CD4-positive, alpha-beta T cell treated with Interferon alpha-2 for 1 hour (primary cell): ENCODE data around the gene OTOP2.
A peak's percentile ranks its signal among the peaks of the same experiment; 100 is the strongest.

Experiments
- DNase-seq, 2 donors: peaks; one replicate each; pipeline ENCODE4 v3.0.0-alpha.2; 2020 to 2022

Gene OTOP2, protein sequence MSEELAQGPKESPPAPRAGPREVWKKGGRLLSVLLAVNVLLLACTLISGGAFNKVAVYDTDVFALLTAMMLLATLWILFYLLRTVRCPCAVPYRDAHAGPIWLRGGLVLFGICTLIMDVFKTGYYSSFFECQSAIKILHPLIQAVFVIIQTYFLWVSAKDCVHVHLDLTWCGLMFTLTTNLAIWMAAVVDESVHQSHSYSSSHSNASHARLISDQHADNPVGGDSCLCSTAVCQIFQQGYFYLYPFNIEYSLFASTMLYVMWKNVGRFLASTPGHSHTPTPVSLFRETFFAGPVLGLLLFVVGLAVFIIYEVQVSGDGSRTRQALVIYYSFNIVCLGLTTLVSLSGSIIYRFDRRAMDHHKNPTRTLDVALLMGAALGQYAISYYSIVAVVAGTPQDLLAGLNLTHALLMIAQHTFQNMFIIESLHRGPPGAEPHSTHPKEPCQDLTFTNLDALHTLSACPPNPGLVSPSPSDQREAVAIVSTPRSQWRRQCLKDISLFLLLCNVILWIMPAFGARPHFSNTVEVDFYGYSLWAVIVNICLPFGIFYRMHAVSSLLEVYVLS

DNA sequence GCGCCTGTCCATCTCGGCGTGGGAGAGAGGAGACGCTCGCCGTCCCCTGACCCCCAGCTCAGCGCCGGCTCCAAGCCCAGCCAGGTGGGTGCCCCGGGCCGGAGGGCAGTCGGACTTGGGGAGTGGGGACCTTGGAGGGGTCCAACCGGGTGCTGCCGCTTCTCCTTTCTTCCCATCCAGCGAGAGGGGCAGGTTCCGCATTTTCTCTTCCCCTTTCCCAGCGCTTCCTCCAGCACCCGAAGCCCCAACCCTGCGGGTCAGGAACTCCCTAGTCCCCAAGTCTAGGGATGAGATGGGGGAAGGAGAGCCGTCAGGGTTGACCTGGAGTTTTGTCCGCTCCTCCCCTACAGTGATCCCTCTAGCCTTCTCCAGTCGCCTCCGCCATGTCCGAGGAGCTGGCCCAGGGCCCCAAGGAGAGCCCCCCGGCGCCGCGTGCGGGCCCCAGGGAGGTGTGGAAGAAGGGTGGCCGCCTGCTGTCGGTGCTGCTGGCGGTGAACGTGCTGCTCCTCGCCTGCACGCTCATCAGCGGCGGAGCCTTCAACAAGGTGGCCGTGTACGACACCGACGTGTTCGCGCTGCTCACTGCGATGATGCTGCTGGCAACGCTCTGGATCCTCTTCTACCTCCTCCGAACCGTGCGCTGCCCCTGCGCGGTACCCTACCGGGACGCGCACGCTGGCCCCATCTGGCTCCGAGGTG, at the start of gene OTOP2:
OTOP2 (plus strand) TSS at position 24 of the 699 bp plus-strand sequence; CDS start at position 384, 360 bp downstream.
- peak; percentile 10 to 33 for DNase-seq

DNA sequence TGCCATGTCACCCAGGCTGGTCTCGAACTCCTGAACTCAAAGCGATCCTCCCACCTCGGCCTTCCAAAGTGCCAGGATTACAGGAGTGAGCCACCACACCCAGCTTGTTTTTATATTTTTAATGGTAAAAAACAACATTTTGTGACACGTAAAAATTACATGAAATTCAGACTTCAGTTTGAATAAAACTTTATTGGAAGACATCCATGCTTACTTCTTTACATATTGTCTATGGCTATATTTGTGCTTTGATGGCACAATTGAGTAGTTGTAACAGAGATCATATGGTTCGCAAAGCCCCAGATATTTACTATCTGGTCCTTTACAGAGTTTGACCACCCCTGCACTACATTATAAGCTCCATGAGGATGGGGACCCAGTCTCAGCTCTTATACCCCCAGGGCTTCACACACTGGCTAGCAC, 49.4 kb upstream of the OTOP2 start:
- no peak for DNase-seq

DNA sequence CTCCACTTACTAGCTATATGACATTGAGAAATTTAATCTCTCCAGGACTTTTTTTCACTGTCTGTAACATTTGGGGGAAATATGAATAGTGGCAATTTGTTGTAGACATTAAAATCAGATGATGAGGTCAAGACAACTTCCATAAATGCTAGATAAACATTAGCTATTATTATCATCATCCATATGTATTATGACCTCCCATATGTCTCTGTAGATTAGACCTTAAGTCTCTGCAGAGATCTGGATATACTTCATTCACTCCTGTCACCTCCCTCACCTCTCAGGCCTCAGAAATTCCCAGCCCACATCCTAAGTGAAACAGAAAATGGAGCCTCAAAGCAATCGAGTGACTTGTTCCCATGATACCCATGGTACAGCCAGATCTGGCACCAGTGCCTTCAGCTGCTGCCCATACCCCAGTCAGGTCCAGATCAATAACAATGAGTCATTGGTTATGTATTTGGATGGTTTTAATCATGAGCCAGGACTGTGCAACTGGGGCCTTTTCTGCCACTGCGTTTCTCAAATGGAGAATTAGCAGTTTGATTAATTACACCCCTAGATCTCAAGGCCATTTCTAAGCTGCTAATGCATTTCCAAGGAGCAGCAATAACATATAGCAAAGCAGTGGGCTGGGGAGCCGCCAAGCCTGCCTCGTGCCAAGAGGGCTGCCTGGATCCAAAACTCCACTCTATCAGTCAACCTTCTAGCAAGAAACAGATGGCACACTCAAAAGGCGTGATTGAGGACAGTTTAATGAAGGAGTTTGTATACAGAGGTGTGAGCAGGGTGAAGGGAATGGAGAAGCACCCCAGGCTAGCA, 48.7 kb upstream of the OTOP2 start:
- no peak for DNase-seq

DNA sequence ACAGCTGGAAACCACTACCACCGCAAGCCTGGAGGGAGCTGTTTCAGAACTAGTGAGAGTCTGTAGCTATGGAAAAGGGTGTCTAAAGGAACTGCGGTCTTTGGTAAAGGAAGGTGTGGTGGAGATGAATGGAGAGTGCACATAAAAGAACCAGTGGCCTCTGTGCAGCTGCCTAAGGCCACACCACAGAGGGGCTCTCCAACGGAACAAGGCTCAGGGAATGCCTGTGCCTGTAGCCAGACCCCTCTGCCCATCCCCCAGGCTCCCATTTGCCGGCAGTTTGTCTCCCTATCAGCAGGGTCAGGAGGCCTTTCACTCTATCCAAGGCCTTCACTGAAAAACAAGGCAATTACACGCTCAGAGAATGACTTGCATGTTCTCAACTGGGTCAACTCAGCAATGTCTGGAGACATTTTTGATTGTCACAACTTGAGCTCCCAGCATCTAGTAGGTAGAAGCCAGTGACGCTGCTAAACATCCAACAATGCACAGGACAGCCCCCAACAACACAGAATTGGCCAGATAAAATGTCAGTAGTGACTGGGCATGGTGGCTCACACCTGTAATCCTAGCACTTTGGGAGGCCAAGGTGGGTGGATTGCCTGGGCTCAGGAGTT, 48.0 kb upstream of the OTOP2 start:
- DNase-seq = no peak

DNA sequence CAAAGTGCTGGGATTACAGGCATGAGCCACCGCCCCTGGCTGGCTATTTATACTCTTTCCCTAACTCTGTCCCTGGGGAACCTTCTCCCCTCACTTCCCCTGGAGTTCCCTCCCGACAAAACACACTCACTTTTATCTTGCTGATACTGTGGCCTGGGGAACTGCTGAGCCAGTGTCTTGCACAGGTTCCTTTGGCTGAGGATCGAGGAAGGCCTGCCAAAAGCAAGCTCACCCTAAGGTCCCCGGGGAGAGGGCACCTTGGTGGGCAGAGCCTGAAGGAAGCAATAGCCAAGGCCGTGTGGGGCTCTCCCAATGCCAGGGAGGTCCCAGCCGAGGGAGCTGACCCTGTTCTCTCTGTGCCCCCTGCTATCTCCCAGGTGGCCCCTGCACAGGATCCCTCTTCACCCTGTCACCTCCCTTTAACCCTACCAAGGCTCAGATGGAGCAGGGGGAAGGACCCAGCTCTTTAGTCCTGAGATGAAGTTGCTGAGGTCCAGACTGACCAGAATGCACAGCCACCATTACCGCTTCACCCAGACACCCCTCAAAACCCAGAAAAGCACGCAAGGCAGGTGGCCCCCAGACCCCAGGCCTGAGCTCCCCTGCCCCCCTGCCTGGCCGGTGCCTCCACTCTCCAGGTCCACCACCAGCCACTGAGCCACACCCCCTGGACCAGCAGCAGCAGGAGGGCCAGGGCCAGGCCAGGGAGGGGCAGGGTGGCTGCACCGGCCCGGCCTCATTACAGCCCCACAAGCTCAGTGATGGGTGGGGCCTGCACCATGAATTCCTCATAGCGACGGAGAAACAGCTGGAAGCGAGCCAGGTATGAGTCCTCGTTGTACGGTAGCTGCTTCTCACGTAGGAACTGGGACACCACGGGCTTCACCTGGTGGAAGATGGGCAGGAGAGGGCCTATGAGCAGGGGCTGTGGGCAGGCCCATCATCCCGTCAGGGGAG, 46.2 kb upstream of the OTOP2 start:
- DNase-seq = no peak

DNA sequence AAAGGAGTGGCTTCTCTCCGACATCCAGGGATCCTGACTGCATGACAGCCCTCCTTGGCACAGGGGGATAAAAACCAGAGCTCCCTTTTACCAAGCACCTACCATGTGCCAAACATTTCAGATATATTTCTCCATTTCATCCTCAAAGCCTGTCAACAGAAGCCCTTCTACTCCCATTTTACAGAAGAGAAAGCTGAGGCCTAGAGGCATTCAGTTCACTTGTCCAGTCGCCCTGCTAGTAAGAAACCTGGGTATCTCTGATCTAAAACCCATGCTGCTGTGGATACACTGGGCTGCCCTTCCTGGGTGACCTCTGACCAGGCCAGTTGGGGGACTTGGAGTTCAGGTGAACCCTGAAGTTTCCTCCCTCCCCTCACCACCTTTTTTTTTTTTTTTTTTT, 45.4 kb upstream of the OTOP2 start:
- no peak for DNase-seq

DNA sequence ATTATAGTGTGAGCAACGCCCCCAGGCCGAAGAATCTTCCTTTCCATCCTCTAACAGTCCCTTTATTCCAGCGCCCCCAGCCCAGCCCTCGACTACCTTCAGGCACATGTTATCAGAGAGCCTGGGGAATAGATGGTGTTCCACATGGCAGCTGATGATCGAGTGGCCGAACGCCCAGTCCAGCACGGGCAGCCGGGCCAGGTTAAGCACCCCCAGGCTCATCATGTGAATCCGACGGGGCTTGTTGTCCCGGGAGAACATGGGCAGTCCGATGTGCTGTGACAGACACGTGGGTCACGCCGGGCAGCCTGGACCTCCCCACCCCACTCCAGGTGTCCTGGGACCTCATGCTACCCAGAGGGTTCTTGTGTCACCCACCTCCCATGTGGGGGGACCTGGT, 44.8 kb upstream of the OTOP2 start:
- no peak for DNase-seq

DNA sequence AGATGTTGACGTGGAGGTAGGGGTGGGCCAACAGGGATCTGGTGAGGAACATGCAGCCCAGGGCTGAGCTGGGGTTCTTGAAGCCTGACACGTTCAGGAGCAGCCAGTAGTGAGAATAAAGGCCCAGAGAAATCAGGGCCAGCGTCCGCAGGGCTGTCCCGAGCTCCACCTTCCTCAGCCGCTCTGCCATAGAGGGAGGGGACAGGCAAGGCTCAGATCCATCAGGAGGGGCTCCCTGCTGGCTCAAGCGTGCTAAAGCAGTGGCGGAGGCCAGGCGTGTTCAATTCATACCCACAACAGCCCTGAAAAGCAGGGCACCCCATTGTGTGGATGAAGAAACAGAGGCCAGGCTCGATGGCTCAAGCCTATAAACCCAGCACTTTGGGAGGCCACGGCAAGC, 43.0 kb upstream of the OTOP2 start:
- DNase-seq = no peak

DNA sequence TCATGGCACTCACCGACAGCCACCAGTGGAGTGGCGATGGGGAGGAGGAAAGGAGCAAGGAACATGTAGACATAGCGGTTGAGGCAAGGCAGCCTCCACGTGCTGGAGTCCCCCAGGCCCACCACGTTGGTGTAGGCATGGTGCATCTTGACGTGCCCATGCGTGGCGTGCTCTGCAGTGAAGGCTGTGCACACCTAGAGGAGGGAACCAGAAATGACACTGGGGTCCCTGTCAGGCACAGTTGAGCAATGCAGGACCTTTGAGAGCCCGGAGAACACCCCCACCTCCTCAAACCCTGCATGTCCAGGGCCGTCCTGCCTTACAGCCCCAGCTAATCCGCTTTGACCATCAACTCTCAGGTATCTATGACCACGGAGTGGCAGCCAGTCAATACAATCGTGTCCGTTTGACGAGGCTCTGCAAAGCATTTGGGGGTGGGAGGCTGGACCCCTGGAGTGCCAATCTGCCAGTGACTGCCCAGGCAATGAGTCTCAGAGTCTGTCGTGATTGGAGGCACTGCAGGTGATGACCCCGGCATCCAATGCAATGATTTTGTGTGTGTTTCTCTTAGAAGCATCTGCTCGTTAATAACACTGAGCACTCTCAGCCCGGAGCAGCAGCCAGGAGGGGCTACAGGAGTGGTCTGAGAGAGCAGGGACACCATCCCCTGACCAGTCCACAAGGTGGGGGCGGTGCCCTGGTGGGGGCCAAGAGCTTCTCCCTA, 41.4 kb upstream of the OTOP2 start:
- DNase-seq = no peak

DNA sequence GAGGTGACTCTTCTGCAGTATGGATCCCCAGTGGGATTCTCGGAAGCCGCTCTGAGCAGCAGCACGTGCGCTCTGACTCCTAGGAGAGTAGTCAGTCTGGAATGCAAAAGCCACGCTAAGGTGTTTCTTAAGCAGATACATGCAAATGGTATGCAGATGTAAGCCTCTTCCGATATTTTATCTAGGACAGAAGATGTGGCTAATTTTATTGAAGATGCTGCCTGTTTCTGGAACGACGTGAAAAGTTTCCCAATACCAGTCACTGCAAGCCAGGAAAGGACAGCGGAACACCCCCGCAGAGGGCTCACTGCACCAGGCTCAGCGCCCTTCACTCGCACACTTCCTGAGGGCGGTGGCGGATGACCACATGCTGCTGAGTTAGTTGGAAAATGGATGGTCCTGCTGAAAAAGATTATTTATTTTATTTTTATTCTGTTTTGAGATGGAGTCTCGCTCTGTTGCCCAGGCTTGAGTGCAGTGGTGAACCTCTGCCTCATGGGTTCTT, 40.8 kb upstream of the OTOP2 start:
- no peak for DNase-seq

DNA sequence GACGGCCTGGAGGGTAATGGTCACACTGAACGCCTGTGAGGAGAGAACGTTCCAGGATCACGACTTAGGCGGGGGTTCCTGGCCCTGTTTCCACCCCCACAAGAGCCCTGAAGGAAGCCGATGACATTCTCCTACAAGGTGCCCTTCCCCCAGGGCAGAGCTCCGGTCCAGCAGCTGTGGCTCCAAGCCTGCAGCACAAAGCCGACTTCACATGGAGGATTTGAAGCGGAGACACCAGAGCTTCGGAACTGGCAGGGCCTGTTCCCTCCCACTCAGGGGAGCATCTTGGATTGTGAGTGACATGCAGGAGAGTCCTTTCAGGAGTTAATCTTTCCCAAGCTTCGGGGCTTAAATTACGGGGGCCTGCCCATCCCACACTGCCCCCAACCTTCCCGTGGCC, 35.6 kb upstream of the OTOP2 start:
- DNase-seq = no peak

DNA sequence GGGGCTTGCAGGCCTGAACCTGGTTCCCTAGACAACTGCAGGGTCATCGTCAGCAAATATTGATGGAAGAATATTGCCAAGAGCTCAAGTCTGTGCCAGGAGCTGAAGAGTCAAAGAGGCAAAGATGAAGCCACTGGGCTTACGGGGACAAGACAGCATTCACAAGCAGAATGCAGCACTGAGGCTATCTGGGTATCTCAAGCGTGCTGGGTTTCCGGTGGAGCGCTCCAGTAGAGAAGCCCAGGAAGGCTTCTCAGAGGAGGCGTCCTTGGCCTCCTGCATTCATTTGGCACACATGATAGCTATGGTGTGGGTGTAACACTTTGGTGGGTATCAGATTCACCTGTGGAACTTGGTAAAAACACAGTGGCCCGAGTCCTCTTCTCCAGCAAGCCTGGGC, 33.5 kb upstream of the OTOP2 start:
- DNase-seq = no peak

DNA sequence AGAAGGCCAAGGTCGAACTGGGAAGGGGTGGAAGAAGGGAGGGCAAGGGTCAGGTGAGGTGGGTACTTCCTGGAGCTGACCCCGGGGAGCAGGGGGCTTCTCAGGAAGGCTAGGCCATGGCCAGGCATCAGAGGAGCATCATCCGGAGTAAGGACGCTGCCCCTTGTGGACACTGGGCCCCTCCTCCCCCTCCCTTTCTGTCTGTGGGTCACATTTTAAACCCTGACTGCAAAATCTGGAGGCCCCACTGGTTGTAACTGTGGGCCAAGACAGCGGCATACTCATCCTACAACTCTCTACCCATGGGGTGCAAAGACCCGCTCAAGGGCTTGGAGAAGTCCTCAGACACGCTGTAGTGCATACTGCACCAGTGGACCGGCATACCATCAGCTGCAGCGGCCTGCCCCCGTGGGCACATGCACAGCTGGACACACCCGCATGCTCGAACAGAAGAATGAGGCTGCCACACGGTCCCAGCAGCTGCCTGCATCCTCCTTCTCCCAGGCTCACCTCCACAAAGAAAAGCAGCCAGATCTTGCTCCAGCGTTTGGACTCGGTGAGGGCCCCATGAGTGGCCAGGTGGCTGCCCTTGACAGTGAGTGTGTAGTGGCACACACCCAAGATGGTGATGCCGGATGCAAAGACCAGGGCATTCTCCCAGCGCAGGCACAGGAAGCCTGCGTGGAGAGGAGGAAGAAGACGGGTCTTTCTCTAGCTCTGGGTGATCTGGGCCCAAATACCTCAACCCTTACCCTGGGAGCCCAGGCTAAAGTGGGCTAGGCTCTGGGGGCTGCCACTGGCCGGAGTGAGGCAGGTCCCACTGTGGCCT, 31.8 kb upstream of the OTOP2 start:
- no peak for DNase-seq

DNA sequence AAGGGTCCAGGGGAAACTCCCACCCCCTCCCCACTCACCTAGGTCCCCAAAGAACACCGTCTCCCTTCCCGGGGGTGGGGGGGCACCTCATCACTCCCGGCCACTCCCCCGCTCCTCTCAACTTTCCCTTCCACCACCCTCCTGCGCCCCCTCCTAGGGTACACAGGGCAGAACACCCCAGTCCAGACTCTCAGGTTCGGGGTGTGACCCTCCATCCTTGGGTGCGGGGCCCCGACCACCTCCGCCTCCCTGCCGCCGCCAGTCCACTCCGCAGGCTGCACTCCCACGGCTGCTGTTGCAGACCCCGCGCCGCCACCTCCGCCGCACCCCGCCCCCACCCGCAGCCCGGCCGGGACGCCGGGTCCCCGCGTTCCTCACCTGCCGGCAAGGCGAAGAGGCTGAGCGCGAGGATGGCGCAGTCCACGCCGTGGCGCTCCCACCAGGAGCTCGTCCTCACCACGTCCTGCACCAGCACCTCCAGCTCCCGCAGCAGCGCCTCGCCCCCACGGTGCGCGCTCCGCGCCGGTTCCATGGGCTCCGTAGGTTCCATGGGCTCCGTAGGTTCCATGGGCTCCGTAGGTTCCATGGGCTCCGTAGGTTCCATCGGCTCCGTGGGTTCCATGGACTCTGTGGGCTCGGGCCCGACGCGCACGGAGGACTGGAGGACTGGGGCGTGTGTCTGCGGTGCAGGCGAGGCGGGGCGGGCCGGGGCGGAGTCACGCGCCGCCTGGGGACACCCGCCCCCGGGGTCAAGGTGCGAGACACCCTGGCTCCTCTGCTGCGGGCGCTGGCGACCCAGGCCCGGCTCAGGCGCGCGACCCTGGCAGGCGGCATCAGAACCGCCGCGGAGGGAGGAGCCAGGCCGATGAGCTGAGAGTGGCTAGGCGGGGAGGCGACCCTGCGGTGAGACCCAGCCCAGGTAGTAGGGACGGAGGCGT, 30.8 kb upstream of the OTOP2 start, which contains the start of gene FADS6:
FADS6 (minus strand) TSS at position 660 of the 938 bp plus-strand sequence; CDS start at position 622, 38 bp downstream.
- no peak for DNase-seq

DNA sequence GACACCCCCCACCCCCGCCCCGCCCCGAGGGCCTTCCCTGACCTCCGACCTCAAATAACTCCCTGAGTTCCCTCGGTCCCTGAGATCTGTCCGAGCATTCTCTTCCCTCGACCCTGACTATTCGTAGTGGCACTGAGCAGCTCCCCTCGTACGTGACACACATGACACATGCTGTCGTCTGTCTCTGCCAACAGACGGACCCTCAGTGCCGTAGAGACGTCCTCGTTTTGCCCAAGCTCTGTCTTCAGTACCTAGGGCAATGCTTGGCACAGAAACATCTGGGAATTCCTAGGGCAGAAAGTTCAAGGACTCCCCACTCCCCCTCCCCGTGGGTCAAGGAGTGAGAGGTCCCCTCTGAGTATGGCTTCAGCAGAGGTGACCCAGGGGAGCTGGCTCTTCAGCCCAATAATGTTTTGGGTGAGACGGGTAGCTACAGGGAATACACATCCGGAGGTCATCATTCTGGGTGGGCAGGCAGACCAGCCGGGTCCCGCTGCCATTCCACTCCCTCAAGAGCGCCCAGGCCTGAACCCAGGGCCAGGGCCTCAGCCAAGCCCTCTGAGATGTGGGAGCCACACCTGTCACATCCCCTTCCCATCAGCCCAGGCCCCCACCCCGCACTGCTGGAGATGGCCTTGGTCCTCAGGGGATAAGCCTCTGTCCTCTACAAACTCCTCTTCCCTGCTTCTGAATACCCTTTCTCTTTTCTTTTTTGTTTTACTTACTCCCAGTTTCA, 30.0 kb upstream of the OTOP2 start:
- DNase-seq = no peak

DNA sequence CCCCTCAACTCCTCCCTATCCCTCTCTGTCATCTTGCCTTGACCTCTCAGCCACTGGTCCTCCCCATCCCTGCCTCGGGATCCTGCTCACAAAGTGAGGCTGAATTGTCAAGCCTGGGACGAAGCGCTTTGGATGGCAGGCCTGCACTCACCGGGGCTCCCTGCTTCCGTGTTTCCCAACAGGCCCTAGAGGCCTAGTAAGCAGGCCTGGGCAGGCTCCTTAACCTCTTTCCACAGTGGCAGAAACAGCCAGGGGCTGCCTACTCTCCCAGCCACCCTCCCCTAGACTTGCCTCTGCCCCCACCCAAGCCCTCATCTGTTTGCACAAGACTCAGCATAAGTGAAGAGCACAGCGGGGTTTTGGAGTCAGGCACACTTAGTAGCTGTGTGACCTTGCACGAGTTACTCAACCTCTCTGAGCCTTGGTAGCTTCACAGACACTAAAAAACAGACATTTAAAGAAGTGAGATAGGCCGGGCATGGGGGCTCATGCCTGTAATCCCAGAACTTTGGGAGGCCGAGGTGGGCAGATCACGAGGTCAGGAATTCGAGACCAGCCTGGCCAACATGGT, 25.6 kb upstream of the OTOP2 start:
- no peak for DNase-seq

DNA sequence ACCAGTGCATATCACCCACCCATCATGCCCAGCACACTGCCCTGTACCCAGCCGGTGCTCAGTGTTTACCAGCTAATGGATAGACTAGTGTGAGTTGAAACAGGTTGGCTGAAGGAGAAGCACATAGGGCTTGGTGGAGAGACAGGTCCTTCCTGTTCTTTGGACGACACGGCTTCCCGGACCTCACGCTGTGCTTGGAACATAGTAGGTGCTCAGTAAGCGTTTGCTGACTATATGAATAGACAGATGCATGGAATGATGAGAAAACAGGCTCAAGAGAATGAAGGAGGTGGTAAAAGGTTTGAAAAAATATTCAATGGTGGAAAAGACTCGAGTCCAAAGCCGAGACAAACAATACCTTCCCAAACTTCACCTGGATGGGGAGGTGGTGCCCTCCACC, 23.9 kb upstream of the OTOP2 start:
- no peak for DNase-seq
